WTC11 (cell line): ENCODE measurements around the gene SLC9A9. TPM values are rescaled to one million over a fixed set of nuclear protein-coding genes. Genes with fewer than 3 reads are reported as not detected.

Source experiments
- ATAC-seq: fragments of 200-7000 bp; cut with Tn5 transposase; 2 replicates; pipeline ENCODE4 v1.10.0; 2021; ENCODE audit warnings: mild to moderate bottlenecking, moderate library complexity
- CTCF ChIA-PET: fragments of 300-600 bp; sonication (Branson Sonifier 250); formaldehyde crosslinking; loops from one replicate; lab custom pipeline; 2021; ENCODE audit warnings: antibody characterized with exemption; lab: Charles Lee
- POLR2A ChIA-PET: fragments of 350-600 bp; sonication (Branson Sonifier 250); formaldehyde crosslinking; loops from one replicate; lab custom pipeline; 2021; ENCODE audit warnings: antibody characterized with exemption; lab: Charles Lee
- DNase-seq: peaks from one replicate; pipeline ENCODE4 v3.0.0; 2021; ENCODE audit warnings: low spot score
- H3K27ac Mint-ChIP-seq: 2 replicates; pipeline ENCODE4 v1.8.0; 2021; ENCODE audit warnings: mixed read lengths
- H3K27me3 Mint-ChIP-seq: 2 replicates; pipeline ENCODE4 v1.8.0; 2021; ENCODE audit warnings: low read depth, mild to moderate bottlenecking, moderate library complexity, mixed read lengths
- H3K36me3 Mint-ChIP-seq: 2 replicates; pipeline ENCODE4 v1.8.0; 2021; ENCODE audit warnings: mixed read lengths
- H3K4me1 Mint-ChIP-seq: 2 replicates; pipeline ENCODE4 v1.8.0; 2022; ENCODE audit warnings: mixed read lengths
- H3K4me3 Mint-ChIP-seq: 2 replicates; pipeline ENCODE4 v1.8.0; 2021; ENCODE audit warnings: mild to moderate bottlenecking, moderate library complexity, mixed read lengths
- H3K9me3 Mint-ChIP-seq: 2 replicates; pipeline ENCODE4 v1.8.0; 2021; ENCODE audit warnings: mixed read lengths
- CBFB ChIP-seq: sonication (generic); formaldehyde crosslinking; IDR thresholded peaks from 2 replicates; pipeline ENCODE4 v1.8.1; 2022; ENCODE audit warnings: mild to moderate bottlenecking, low read depth, missing genetic modification reagents
- CREB1 ChIP-seq: sonication (generic); formaldehyde crosslinking; IDR thresholded peaks from 2 replicates; pipeline ENCODE4 v1.8.0; 2023; ENCODE audit warnings: mild to moderate bottlenecking, missing genetic modification reagents
- CTCF ChIP-seq: fragments of 200-600 bp; IDR thresholded peaks from 2 replicates; pipeline ENCODE4 v1.8.0; 2022; ENCODE audit warnings: antibody characterized with exemption
- E2F1 ChIP-seq: sonication (generic); formaldehyde crosslinking; IDR thresholded peaks from 2 replicates; pipeline ENCODE4 v1.8.0; 2022; ENCODE audit warnings: mild to moderate bottlenecking, missing genetic modification reagents
- ELF4 ChIP-seq: sonication (generic); formaldehyde crosslinking; IDR thresholded peaks from 2 replicates; pipeline ENCODE4 v1.8.1; 2022; ENCODE audit warnings: low read depth, mild to moderate bottlenecking, moderate library complexity, missing genetic modification reagents
- HMGA2 ChIP-seq: fragments of 250-450 bp; sonication (Bioruptor Pico); IDR thresholded peaks from 2 replicates; pipeline ENCODE4 v1.4.0; 2021; ENCODE audit warnings: mild to moderate bottlenecking, moderate library complexity
- IRF2 ChIP-seq: sonication (generic); formaldehyde crosslinking; IDR thresholded peaks from 2 replicates; pipeline ENCODE4 v1.8.0; 2022; ENCODE audit warnings: low read depth, missing genetic modification reagents, borderline replicate concordance
- JAZF1 ChIP-seq: fragments of 250-450 bp; sonication (Bioruptor Pico); IDR thresholded peaks from 2 replicates; pipeline ENCODE4 v1.9.0; 2021; ENCODE audit warnings: moderate library complexity, mild to moderate bottlenecking, inconsistent platforms
- KAT7 ChIP-seq: sonication (generic); formaldehyde crosslinking; IDR thresholded peaks from 2 replicates; pipeline ENCODE4 v1.8.1; 2023; ENCODE audit warnings: missing genetic modification reagents, mild to moderate bottlenecking, borderline replicate concordance
- NFYB ChIP-seq: sonication (generic); formaldehyde crosslinking; conservative IDR thresholded peaks from 2 replicates; pipeline ENCODE4 v1.8.0; 2022; ENCODE audit warnings: low read depth, missing genetic modification reagents
- NR1H2 ChIP-seq: sonication (generic); formaldehyde crosslinking; IDR thresholded peaks from 2 replicates; pipeline ENCODE4 v1.9.0; 2021; ENCODE audit warnings: mild to moderate bottlenecking, moderate library complexity, missing genetic modification reagents
- NR2C2 ChIP-seq: sonication (generic); formaldehyde crosslinking; IDR thresholded peaks from 2 replicates; pipeline ENCODE4 v1.8.0; 2022; ENCODE audit warnings: mild to moderate bottlenecking, missing genetic modification reagents
- NR3C1 ChIP-seq: sonication (generic); formaldehyde crosslinking; conservative IDR thresholded peaks from 2 replicates; pipeline ENCODE4 v1.8.1; 2023; ENCODE audit warnings: low read depth, mild to moderate bottlenecking, missing genetic modification reagents
- RELA ChIP-seq: sonication (generic); formaldehyde crosslinking; IDR thresholded peaks from 2 replicates; pipeline ENCODE4 v1.8.1; 2022; ENCODE audit warnings: missing genetic modification reagents, mild to moderate bottlenecking, borderline replicate concordance
- SMAD3 ChIP-seq: sonication (generic); formaldehyde crosslinking; IDR thresholded peaks from 2 replicates; pipeline ENCODE4 v1.8.0; 2022; ENCODE audit warnings: missing genetic modification reagents, mild to moderate bottlenecking, borderline replicate concordance
- SMAD4 ChIP-seq: sonication (generic); formaldehyde crosslinking; IDR thresholded peaks from 2 replicates; pipeline ENCODE4 v1.8.0; 2022; ENCODE audit warnings: mild to moderate bottlenecking, missing genetic modification reagents
- TEAD1 ChIP-seq: sonication (generic); formaldehyde crosslinking; IDR thresholded peaks from 2 replicates; pipeline ENCODE4 v1.8.0; 2022; ENCODE audit warnings: mild to moderate bottlenecking, missing genetic modification reagents
- TEAD4 ChIP-seq: sonication (generic); formaldehyde crosslinking; IDR thresholded peaks from 2 replicates; pipeline ENCODE4 v1.8.0; 2022; ENCODE audit warnings: mild to moderate bottlenecking, missing genetic modification reagents
- ZNF219 ChIP-seq: sonication (generic); formaldehyde crosslinking; IDR thresholded peaks from 2 replicates; pipeline ENCODE4 v1.8.0; 2023; ENCODE audit warnings: missing genetic modification reagents, mild to moderate bottlenecking, borderline replicate concordance
- ZNF396 ChIP-seq: fragments of 250-450 bp; sonication (Bioruptor Pico); IDR thresholded peaks from 2 replicates; pipeline ENCODE4 v1.8.0; 2021; ENCODE audit warnings: mild to moderate bottlenecking, moderate library complexity, borderline replicate concordance
- ZNF512 ChIP-seq: sonication (generic); formaldehyde crosslinking; IDR thresholded peaks from 2 replicates; pipeline ENCODE4 v1.8.1; 2022; ENCODE audit warnings: missing genetic modification reagents, borderline replicate concordance
- total RNA-seq: library from RNA; stranded (reverse); gene quantifications from 3 replicates; pipeline ENCODE4 v1.2.3, GENCODE V29; 2021
- TF ChIP-seq, protein P1 (sequence below): sonication (generic); formaldehyde crosslinking; IDR thresholded peaks from 2 replicates; pipeline ENCODE4 v1.8.1; 2022; ENCODE audit warnings: mild to moderate bottlenecking, moderate library complexity, missing genetic modification reagents
- TF ChIP-seq, protein P2 (sequence below): fragments of 250-450 bp; sonication (Bioruptor Pico); IDR thresholded peaks from 2 replicates; pipeline ENCODE4 v1.9.0; 2021; ENCODE audit warnings: mild to moderate bottlenecking
- TF ChIP-seq, protein P3 (sequence below): fragments of 250-450 bp; sonication (Bioruptor Pico); IDR thresholded peaks from 2 replicates; pipeline ENCODE4 v1.8.0; 2021; ENCODE audit warnings: mild to moderate bottlenecking
- TF ChIP-seq, protein P4 (sequence below): sonication (generic); formaldehyde crosslinking; IDR thresholded peaks from 2 replicates; pipeline ENCODE4 v1.8.1; 2022; ENCODE audit warnings: mild to moderate bottlenecking, missing genetic modification reagents, moderate library complexity, borderline replicate concordance

Gene SLC9A9
- total RNA-seq, 1 experiment from 2014 or later = 1.2 TPM

- CTCF ChIA-PET = no interaction called here
- no peak overlapping the region for H3K4me3 Mint-ChIP-seq
- no peak overlapping the region for H3K27ac Mint-ChIP-seq
- ATAC-seq = peak; percentile 72
- no peaks in the 10 kb centered on the region for H3K27me3 Mint-ChIP-seq
- TF ChIP-seq, protein P1, sequence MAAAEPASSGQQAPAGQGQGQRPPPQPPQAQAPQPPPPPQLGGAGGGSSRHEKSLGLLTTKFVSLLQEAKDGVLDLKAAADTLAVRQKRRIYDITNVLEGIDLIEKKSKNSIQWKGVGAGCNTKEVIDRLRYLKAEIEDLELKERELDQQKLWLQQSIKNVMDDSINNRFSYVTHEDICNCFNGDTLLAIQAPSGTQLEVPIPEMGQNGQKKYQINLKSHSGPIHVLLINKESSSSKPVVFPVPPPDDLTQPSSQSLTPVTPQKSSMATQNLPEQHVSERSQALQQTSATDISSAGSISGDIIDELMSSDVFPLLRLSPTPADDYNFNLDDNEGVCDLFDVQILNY (CRISPR knock-in tag) = no peak
- TF ChIP-seq CREB1 (CRISPR knock-in tag) (no peak), CBFB (CRISPR knock-in tag) (no peak), NR1H2 (CRISPR knock-in tag) (no peak), HMGA2 (CRISPR knock-in tag) (no peak)
- H3K9me3 Mint-ChIP-seq = no peaks in the 10 kb centered on the region
- POLR2A ChIA-PET = no interaction called here
- H3K36me3 Mint-ChIP-seq = no peaks in the 10 kb centered on the region
- H3K4me1 Mint-ChIP-seq = peaks cover 26% of the 10 kb centered on the region
- DNase-seq = no peak
Measured at GRCh38 chr3:143839980-143840379, 8.3 kb downstream of the SLC9A9 start.

GRCh38 chr3:143837076-143837475, 11.2 kb downstream of the SLC9A9 start:
- ChIA-PET POLR2A (no interaction called here), CTCF (interaction anchor here (1.1 kb wide), 1 partner anchor 13 kb away, joined by 3 read pairs; no protein-coding TSS in a partner anchor)
- ATAC-seq (no peak), DNase-seq (no peak)
- Mint-ChIP-seq H3K27me3 (no peaks in the 10 kb centered on the region), H3K36me3 (no peaks in the 10 kb centered on the region), H3K27ac (no peak overlapping the region), H3K4me3 (no peak overlapping the region), H3K4me1 (peaks cover 29% of the 10 kb centered on the region), H3K9me3 (no peaks in the 10 kb centered on the region)
- no peak for TF ChIP-seq SMAD3 (CRISPR knock-in tag)
- TF ChIP-seq TEAD1 = no peak
- TF ChIP-seq ZNF512 (CRISPR knock-in tag) = no peak
- no peak for TF ChIP-seq NFYB
- TF ChIP-seq, protein P2, sequence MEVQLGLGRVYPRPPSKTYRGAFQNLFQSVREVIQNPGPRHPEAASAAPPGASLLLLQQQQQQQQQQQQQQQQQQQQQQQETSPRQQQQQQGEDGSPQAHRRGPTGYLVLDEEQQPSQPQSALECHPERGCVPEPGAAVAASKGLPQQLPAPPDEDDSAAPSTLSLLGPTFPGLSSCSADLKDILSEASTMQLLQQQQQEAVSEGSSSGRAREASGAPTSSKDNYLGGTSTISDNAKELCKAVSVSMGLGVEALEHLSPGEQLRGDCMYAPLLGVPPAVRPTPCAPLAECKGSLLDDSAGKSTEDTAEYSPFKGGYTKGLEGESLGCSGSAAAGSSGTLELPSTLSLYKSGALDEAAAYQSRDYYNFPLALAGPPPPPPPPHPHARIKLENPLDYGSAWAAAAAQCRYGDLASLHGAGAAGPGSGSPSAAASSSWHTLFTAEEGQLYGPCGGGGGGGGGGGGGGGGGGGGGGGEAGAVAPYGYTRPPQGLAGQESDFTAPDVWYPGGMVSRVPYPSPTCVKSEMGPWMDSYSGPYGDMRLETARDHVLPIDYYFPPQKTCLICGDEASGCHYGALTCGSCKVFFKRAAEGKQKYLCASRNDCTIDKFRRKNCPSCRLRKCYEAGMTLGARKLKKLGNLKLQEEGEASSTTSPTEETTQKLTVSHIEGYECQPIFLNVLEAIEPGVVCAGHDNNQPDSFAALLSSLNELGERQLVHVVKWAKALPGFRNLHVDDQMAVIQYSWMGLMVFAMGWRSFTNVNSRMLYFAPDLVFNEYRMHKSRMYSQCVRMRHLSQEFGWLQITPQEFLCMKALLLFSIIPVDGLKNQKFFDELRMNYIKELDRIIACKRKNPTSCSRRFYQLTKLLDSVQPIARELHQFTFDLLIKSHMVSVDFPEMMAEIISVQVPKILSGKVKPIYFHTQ (CRISPR knock-in tag) = no peak
- TF ChIP-seq IRF2 (CRISPR knock-in tag) = no peak
- no peak for TF ChIP-seq JAZF1 (CRISPR knock-in tag)
- TF ChIP-seq, protein P3, sequence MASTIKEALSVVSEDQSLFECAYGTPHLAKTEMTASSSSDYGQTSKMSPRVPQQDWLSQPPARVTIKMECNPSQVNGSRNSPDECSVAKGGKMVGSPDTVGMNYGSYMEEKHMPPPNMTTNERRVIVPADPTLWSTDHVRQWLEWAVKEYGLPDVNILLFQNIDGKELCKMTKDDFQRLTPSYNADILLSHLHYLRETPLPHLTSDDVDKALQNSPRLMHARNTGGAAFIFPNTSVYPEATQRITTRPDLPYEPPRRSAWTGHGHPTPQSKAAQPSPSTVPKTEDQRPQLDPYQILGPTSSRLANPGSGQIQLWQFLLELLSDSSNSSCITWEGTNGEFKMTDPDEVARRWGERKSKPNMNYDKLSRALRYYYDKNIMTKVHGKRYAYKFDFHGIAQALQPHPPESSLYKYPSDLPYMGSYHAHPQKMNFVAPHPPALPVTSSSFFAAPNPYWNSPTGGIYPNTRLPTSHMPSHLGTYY = no peak
- no peak for TF ChIP-seq ZNF396 (CRISPR knock-in tag)
- TF ChIP-seq RELA (CRISPR knock-in tag) = no peak
- TF ChIP-seq NR3C1 (CRISPR knock-in tag) = no peak
- TF ChIP-seq CTCF = no peak
- TF ChIP-seq KAT7 = no peak
- no peak for TF ChIP-seq E2F1 (CRISPR knock-in tag)
- no peak for TF ChIP-seq NR2C2 (CRISPR knock-in tag)
- no peak for TF ChIP-seq TEAD4 (CRISPR knock-in tag)
- TF ChIP-seq, protein P4, sequence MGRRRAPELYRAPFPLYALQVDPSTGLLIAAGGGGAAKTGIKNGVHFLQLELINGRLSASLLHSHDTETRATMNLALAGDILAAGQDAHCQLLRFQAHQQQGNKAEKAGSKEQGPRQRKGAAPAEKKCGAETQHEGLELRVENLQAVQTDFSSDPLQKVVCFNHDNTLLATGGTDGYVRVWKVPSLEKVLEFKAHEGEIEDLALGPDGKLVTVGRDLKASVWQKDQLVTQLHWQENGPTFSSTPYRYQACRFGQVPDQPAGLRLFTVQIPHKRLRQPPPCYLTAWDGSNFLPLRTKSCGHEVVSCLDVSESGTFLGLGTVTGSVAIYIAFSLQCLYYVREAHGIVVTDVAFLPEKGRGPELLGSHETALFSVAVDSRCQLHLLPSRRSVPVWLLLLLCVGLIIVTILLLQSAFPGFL (CRISPR knock-in tag) = no peak
- TF ChIP-seq ELF4 (CRISPR knock-in tag) = no peak
- no peak for TF ChIP-seq ZNF219 (CRISPR knock-in tag)
- no peak for TF ChIP-seq SMAD4 (CRISPR knock-in tag)
